ENCODE data around the gene NANS.

GRCh38 chr9:98120476-98120875, 63.9 kb downstream of the NANS start:
- TF ChIP-seq CTCF (IDR thresholded peaks at IDR 0.05; ENCODE audit: low read depth, low read length, missing input control) (no peak), RAD21 (IDR thresholded peaks at IDR 0.05) (no peak), SP1 (IDR thresholded peaks at IDR 0.05) (no peak), REST (IDR thresholded peaks at IDR 0.05) (no peak), FOXA1 (IDR thresholded peaks at IDR 0.05) (no peak), EGR1 (IDR thresholded peaks at IDR 0.05; ENCODE audit: low read depth in 2 of 2) (no peak)
